Neuron (in vitro differentiated cells): ENCODE data around the gene SH2D2A.

Experiments
- H2AFZ ChIP-seq: one replicate; pipeline ENCODE4 v1.6.1; 2013; ENCODE audit warnings: low read depth, mild to moderate bottlenecking, inconsistent platforms, low read length, moderate library complexity
- H3K27me3 ChIP-seq: one replicate; pipeline ENCODE4 v1.6.1; 2013; ENCODE audit warnings: low read length; ENCODE audit not compliant: insufficient read depth
- H3K36me3 ChIP-seq: one replicate; pipeline ENCODE4 v1.6.1; 2013; ENCODE audit warnings: low read length; ENCODE audit not compliant: insufficient read depth
- H3K4me1 ChIP-seq: one replicate; pipeline ENCODE4 v1.6.1; 2013; ENCODE audit warnings: low read length; ENCODE audit not compliant: insufficient read depth
- H3K4me3 ChIP-seq: 2 replicates; pipeline ENCODE4 v1.5.1; 2013; ENCODE audit warnings: mild to moderate bottlenecking, low read length, moderate library complexity
- H3K9me3 ChIP-seq: one replicate; pipeline ENCODE4 v1.6.1; 2013; ENCODE audit warnings: low read length

The SH2D2A gene

DNA sequence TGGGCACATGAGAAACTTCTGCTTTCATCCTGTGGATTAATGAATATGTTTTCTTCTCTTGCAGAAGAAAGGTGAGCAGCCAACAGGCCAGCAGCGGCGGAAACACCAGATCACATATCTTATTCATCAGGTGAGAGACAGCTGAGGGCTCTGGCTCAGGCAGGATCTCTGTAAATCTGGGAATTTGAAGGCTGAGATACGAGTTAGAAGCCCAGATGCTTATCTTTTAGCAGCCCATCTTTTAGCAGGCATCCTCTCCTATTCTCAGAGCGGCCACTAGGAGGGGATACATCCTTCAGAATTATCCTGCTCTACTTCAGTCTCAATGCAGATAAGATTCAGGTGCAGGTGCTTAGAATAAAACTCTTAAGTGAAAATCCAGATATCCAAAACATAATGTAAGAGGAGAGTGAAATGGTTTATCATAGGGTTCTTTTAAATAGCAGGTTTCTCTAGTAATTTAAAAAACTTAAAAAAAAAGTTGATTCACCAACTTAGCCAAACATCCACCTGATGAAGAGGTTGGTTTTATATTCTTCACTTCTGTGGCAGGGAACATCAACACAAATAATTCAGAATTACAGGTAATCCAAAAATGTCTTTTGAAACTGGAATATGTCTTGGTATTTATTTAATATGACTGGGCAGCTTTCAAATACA lies 19.3 kb downstream of the SH2D2A start:
- Histone ChIP-seq H2AFZ (no peak overlapping the region), H3K36me3 (peaks cover 88% of the 10 kb centered on the region), H3K4me3 (no peak overlapping the region), H3K9me3 (no peaks in the 10 kb centered on the region), H3K27me3 (no peaks in the 10 kb centered on the region), H3K4me1 (no peaks in the 10 kb centered on the region)

- Histone ChIP-seq H3K9me3 (no peaks in the 10 kb centered on the region), H3K36me3 (peaks cover 91% of the 10 kb centered on the region), H2AFZ (no peak overlapping the region), H3K27me3 (no peaks in the 10 kb centered on the region), H3K4me1 (no peaks in the 10 kb centered on the region), H3K4me3 (no peak overlapping the region)
These were observed 20.1 kb downstream of the SH2D2A start for GRCh38 chr1:156796340-156797097.

- peaks cover 93% of the 10 kb centered on the region for H3K36me3 ChIP-seq
- H3K27me3 ChIP-seq = no peaks in the 10 kb centered on the region
- H3K4me3 ChIP-seq = no peak overlapping the region
- H3K4me1 ChIP-seq = no peaks in the 10 kb centered on the region
- H2AFZ ChIP-seq = no peak overlapping the region
- H3K9me3 ChIP-seq = no peaks in the 10 kb centered on the region
These were observed 20.9 kb downstream of the SH2D2A start for GRCh38 chr1:156795787-156796186.

GRCh38 chr1:156795374-156795733 lies 21.3 kb downstream of the SH2D2A start:
- no peaks in the 10 kb centered on the region for H3K9me3 ChIP-seq
- H3K27me3 ChIP-seq = no peaks in the 10 kb centered on the region
- no peaks in the 10 kb centered on the region for H3K4me1 ChIP-seq
- no peak overlapping the region for H2AFZ ChIP-seq
- H3K36me3 ChIP-seq = peaks cover 90% of the 10 kb centered on the region
- H3K4me3 ChIP-seq = no peak overlapping the region

- Histone ChIP-seq H3K27me3 (no peaks in the 10 kb centered on the region), H2AFZ (no peak overlapping the region), H3K4me1 (no peaks in the 10 kb centered on the region), H3K4me3 (no peak overlapping the region), H3K9me3 (no peaks in the 10 kb centered on the region), H3K36me3 (peaks cover 84% of the 10 kb centered on the region)
These were observed 21.9 kb downstream of the SH2D2A start for GRCh38 chr1:156794506-156795373.

DNA sequence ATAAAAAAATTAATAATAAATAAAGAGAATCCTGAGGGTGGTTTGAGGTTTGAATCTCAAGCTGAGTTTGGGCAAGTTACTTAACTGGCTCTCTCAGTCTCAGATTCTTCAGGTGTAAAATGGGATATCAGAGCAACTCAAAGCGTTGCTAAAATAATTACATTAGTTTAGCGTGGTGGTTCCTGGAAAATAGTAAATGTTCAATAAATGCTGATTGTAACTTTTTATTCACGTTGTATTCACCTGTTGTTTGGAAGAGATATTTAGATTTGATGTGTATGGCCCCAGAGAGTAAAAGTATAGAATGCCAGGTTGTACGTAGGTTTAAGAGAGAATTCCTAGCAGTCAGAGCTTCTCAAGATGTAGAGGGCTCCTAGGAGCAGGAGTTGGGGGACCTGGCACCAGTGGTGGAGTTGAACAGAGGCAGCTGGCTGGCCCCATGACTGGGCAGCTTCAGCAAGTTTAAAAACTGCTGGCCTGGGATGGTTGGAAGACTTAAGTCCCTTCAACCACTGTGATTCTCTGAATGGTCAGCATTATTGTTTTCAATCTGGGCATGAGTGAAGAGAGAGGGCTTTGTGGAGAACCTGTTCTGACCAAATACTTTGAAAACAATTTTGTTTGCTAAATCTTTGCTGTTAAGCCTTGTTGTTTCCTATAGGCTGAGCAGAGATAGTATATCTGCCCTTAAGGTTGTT lies 26.9 kb downstream of the SH2D2A start:
- H3K27me3 ChIP-seq = no peaks in the 10 kb centered on the region
- no peak overlapping the region for H2AFZ ChIP-seq
- peaks cover 72% of the 10 kb centered on the region for H3K36me3 ChIP-seq
- H3K4me3 ChIP-seq = no peak overlapping the region
- no peaks in the 10 kb centered on the region for H3K9me3 ChIP-seq
- H3K4me1 ChIP-seq = no peaks in the 10 kb centered on the region

DNA sequence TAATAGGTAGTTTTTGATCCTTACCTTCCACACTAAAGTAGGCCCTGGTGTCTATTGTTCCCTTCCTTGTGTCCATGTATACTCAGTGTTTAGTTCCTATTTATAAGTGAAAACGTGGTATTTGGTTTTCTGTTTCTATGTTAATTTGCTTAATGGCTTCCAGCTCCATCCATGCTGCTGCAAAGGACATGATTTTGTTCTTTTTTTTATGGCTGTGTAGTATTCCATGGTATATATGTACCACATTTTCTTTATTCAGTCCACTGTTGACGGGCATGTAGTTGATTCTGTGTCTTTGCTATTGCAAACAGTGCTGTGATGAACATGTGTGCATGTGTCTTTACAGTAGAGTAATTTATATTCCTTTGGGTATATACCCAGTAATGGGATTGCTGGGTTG lies 28.5 kb downstream of the SH2D2A start:
- H3K4me3 ChIP-seq = no peak overlapping the region
- peaks cover 70% of the 10 kb centered on the region for H3K36me3 ChIP-seq
- no peaks in the 10 kb centered on the region for H3K4me1 ChIP-seq
- H3K27me3 ChIP-seq = no peaks in the 10 kb centered on the region
- H2AFZ ChIP-seq = no peak overlapping the region
- H3K9me3 ChIP-seq = no peaks in the 10 kb centered on the region

DNA sequence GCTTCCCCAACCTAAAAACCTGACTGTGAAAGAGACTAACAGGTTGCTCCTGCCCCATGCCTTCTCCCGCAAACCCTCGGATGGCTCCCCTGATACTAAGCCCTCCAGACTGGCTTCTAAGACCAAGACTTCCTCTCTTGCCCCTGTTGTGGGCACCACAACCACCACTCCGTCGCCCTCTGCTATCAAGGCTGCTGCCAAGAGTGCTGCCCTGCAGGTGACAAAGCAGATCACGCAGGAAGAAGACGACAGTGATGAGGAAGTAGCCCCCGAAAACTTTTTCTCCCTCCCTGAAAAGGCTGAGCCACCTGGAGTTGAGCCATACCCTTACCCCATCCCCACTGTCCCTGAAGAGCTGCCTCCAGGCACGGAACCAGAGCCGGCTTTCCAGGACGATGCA lies 30.0 kb downstream of the SH2D2A start:
- Histone ChIP-seq H3K9me3 (no peaks in the 10 kb centered on the region), H2AFZ (no peak overlapping the region), H3K4me1 (no peaks in the 10 kb centered on the region), H3K27me3 (no peaks in the 10 kb centered on the region), H3K4me3 (no peak overlapping the region), H3K36me3 (peaks cover 67% of the 10 kb centered on the region)

- no peaks in the 10 kb centered on the region for H3K9me3 ChIP-seq
- no peaks in the 10 kb centered on the region for H3K4me1 ChIP-seq
- no peak overlapping the region for H3K4me3 ChIP-seq
- peaks cover 61% of the 10 kb centered on the region for H3K36me3 ChIP-seq
- no peaks in the 10 kb centered on the region for H3K27me3 ChIP-seq
- no peak overlapping the region for H2AFZ ChIP-seq
These were observed 31.2 kb downstream of the SH2D2A start for GRCh38 chr1:156785458-156785857.

DNA sequence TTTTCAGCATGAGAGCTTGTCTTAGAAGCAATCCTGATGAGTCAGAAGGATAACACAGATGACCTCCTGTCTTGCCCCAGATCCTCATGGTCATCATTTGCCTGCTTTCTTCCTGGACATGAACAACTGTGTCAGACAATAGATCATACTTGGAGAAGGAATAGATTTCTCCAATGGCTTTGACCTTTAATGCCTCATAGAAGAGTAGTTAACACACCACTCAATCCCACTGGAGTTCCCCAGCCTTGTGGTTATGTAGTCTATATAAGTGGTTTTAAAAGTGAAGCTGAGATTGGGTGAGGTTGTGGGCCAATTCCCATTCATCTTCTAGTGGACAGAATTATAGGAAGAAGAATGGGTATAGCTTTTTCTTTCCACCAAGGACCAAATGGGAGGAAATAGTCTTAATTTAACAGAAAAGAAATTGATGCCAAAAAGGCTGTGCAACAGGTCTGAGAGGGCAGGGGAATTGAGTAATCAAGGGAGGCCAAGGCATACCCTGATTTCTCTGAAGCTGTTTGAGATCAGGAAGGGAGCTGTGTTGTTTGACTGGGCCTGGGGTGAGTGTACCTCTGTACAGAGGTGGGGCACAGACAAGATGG lies 35.0 kb downstream of the SH2D2A start:
- Histone ChIP-seq H3K4me3 (no peak overlapping the region), H2AFZ (no peak overlapping the region), H3K9me3 (no peaks in the 10 kb centered on the region), H3K36me3 (peaks cover 39% of the 10 kb centered on the region), H3K27me3 (no peaks in the 10 kb centered on the region), H3K4me1 (no peaks in the 10 kb centered on the region)

DNA sequence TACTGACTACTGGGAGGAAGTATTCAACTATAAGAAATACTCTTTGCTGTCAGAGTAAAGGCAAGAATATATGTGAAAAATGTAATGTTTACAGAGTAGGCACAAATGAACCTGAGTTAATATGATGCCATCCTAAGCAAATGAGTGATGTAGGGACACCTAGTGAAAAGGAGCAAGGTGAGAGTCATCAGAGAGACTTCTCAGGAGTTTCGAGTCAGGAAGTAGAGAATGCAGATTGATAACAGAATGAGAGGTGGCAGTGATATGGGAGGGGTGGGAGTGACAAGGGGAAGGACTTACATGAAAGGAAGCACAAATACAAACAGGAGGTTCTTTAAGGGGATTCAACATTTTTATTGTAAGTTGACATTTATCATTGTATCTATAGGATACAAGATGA lies 39.1 kb downstream of the SH2D2A start:
- H3K36me3 ChIP-seq = peaks cover 18% of the 10 kb centered on the region
- H3K27me3 ChIP-seq = no peaks in the 10 kb centered on the region
- H3K9me3 ChIP-seq = no peaks in the 10 kb centered on the region
- no peak overlapping the region for H2AFZ ChIP-seq
- H3K4me3 ChIP-seq = no peak overlapping the region
- H3K4me1 ChIP-seq = no peaks in the 10 kb centered on the region

DNA sequence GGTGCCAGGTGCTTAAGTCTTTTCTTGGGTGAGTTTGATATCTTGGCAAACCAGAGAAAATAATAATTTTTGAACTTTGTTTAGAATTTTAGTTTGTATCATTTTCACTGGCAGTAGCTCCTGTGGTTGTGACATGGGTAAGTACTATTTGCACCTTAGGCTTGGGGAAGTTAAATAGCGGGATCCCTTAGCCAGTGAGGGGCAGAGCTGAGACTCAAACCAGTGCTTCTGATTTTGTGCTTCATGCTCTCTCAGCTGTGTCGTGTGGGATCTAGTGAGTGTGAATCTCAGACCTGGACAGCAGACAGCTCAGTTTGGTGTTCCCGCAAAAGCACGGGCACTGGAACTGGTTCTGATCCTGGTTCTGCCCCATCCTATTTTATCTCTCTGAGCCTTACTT lies 39.7 kb downstream of the SH2D2A start:
- Histone ChIP-seq H3K9me3 (no peaks in the 10 kb centered on the region), H3K4me3 (no peak overlapping the region), H3K4me1 (no peaks in the 10 kb centered on the region), H3K27me3 (no peaks in the 10 kb centered on the region), H2AFZ (no peak overlapping the region), H3K36me3 (peaks cover 13% of the 10 kb centered on the region)
